Caco-2 (cell line): Measurements from ENCODE around the gene GPR17. TPM values are rescaled to one million over a fixed set of nuclear protein-coding genes. Genes with fewer than 3 reads are reported as not detected.

Source experiments
- BruUV-seq: library from RNA; stranded (reverse); fragments of 400-500 nt; replicated peaks from 2 replicates; lab custom pipeline; 2021; lab: Mats Ljungman, UMichigan
- CTCF ChIA-PET: fragments of 300-600 bp; sonication (Branson Sonifier 250); formaldehyde crosslinking; loops from one replicate; lab custom pipeline; 2022; ENCODE audit warnings: antibody characterized with exemption; lab: Charles Lee
- POLR2A ChIA-PET: fragments of 300-600 bp; sonication (Branson Sonifier 250); formaldehyde crosslinking; loops from one replicate; lab custom pipeline; 2022; ENCODE audit warnings: antibody characterized with exemption; lab: Charles Lee
- DNase-seq, 2 experiments: peaks; one replicate each; pipeline versions ENCODE4 v3.0.0 to v3.0.0-alpha.2; 2020 to 2022
- H3K27me3 ChIP-seq: replicated peaks from 2 replicates; pipeline ENCODE4 v1.6.0; 2011; ENCODE audit warnings: low read length; ENCODE audit not compliant: control insufficient read depth, insufficient read depth
- H3K36me3 ChIP-seq: 2 replicates; pipeline ENCODE4 v1.5.1; 2011; ENCODE audit warnings: low read length; ENCODE audit not compliant: control insufficient read depth, insufficient read depth
- H3K4me1 ChIP-seq: fragments of 250-450 bp; sonication (Bioruptor Pico); 2 replicates; pipeline ENCODE4 v1.5.1; 2020; ENCODE audit warnings: mild to moderate bottlenecking
- H3K4me3 ChIP-seq: 2 replicates; pipeline ENCODE4 v1.5.1; 2011; ENCODE audit warnings: low read depth, mild to moderate bottlenecking, control low read depth, low read length
- H3K9me3 ChIP-seq: fragments of 250-450 bp; sonication (Bioruptor Pico); 2 replicates; pipeline ENCODE4 v1.5.1; 2020; ENCODE audit warnings: mild to moderate bottlenecking, moderate library complexity
- H3K27ac Mint-ChIP-seq: one replicate; pipeline ENCODE4 v1.8.0; 2022; ENCODE audit warnings: mixed read lengths; ENCODE audit not compliant: unreplicated experiment
- H3K27me3 Mint-ChIP-seq: one replicate; pipeline ENCODE4 v1.8.0; 2022; ENCODE audit warnings: mixed read lengths; ENCODE audit not compliant: insufficient read depth, unreplicated experiment
- H3K36me3 Mint-ChIP-seq: one replicate; pipeline ENCODE4 v1.8.0; 2022; ENCODE audit warnings: mild to moderate bottlenecking, mixed read lengths; ENCODE audit not compliant: insufficient read depth, unreplicated experiment
- H3K4me1 Mint-ChIP-seq: one replicate; pipeline ENCODE4 v1.8.0; 2022; ENCODE audit warnings: low read depth, mixed read lengths; ENCODE audit not compliant: unreplicated experiment
- H3K4me3 Mint-ChIP-seq: one replicate; pipeline ENCODE4 v1.8.0; 2022; ENCODE audit warnings: mild to moderate bottlenecking, moderate library complexity, mixed read lengths; ENCODE audit not compliant: unreplicated experiment
- H3K9me3 Mint-ChIP-seq: one replicate; pipeline ENCODE4 v1.8.0; 2022; ENCODE audit warnings: mixed read lengths; ENCODE audit not compliant: unreplicated experiment
- intact Hi-C: fragments of 100-400 bp; cut with micrococcal nuclease; formaldehyde crosslinking; loops from one replicate; pipeline ENCODE4 v1.10.0; 2022; ENCODE audit not compliant: unreplicated experiment
- total RNA-seq: library from RNA; stranded (reverse); gene quantifications from 2 replicates; pipeline ENCODE4 v1.2.3, GENCODE V29; 2022
- TF ChIP-seq, protein P1 (sequence below), 2 experiments: fragments of 200-600 bp in 1 of 2; IDR thresholded peaks; 1 replicate in 1 of 2; 2 replicates in 1 of 2; pipeline versions ENCODE4 v1.5.1 to v1.8.0; 2011 to 2022; ENCODE audit warnings: antibody characterized with exemption in 1 of 2, control low read depth in 1 of 2, inconsistent platforms in 1 of 2, low read depth in 1 of 2, low read length in 1 of 2, mild to moderate bottlenecking in 1 of 2, moderate library complexity in 1 of 2; ENCODE audit not compliant: insufficient read depth in 1 of 2, severe bottlenecking in 1 of 2, unreplicated experiment in 1 of 2

GPR17 gene
- total RNA-seq, 1 experiment from 2014 or later: not detected

DNA sequence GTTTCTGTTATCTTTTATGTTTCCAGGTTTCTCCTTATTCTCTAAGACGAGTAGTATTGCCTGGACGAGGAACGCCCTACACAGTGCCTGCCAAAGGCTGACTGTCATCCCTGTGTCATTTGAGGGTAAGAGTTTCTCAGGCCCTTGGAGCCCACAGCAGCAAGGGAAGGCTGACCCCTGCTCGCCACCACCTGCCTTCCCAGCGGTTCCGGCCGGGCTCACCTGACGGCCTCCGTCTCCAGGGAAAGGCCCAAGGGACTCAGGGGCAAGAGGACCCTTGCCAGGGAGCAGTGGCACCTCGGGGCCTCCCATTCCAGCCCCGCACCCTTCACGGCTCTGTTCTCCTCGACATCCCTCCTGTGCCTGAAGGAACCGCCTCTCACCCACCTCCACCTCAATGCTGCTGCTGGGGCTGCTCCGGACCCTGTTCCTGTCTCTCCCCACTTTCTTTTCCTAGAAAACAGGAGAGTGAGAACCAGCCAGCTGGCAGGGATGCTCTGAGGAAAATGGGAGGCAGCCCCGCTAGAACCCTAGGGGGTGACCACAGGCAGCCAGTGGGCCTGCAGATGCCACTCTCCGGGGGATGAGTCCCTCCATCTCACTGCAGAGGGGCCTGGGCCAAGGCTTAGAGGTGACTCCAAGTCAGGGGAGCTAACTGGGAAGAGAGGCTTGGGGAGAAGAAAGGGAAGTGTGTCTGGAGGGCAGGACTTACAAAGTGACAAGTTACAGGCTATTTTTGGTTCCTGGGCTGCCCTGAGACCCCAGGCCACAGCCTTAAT lies 27.5 kb downstream of the GPR17 start:
- Histone ChIP-seq H3K4me1 (peaks cover 6% of the 10 kb centered on the region; the same call in 1 of the 2 replicates), H3K36me3 (no peaks in the 10 kb centered on the region), H3K9me3 (no peaks in the 10 kb centered on the region), H3K4me3 (no peak overlapping the region), H3K27me3 (peaks cover 1% of the 10 kb centered on the region; the same call in 1 of the 2 replicates)
- TF ChIP-seq, protein P1, sequence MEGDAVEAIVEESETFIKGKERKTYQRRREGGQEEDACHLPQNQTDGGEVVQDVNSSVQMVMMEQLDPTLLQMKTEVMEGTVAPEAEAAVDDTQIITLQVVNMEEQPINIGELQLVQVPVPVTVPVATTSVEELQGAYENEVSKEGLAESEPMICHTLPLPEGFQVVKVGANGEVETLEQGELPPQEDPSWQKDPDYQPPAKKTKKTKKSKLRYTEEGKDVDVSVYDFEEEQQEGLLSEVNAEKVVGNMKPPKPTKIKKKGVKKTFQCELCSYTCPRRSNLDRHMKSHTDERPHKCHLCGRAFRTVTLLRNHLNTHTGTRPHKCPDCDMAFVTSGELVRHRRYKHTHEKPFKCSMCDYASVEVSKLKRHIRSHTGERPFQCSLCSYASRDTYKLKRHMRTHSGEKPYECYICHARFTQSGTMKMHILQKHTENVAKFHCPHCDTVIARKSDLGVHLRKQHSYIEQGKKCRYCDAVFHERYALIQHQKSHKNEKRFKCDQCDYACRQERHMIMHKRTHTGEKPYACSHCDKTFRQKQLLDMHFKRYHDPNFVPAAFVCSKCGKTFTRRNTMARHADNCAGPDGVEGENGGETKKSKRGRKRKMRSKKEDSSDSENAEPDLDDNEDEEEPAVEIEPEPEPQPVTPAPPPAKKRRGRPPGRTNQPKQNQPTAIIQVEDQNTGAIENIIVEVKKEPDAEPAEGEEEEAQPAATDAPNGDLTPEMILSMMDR (IDR thresholded peaks at IDR 0.05; ENCODE audit: insufficient read depth in 1 of 2, low read depth in 1 of 2, low read length in 1 of 2, severe bottlenecking in 1 of 2, unreplicated experiment in 1 of 2): no peak
- POLR2A ChIA-PET: interaction anchor here (0.9 to 2.0 kb wide), 2 partner anchors 27 to 29 kb away, joined by 3 to 11 read pairs; no protein-coding TSS in a partner anchor
- BruUV-seq: no TSS peak
- Mint-ChIP-seq H3K27me3 (peaks cover 8% of the 10 kb centered on the region), H3K36me3 (no peaks in the 10 kb centered on the region), H3K4me1 (no peaks in the 10 kb centered on the region), H3K4me3 (peak overlapping the region; percentile 83), H3K9me3 (no peaks in the 10 kb centered on the region), H3K27ac (no peak overlapping the region)
- DNase-seq: no peak
- CTCF ChIA-PET: interaction anchor here (0.8 kb wide), 1 partner anchor 82 kb away, joined by 3 read pairs; no protein-coding TSS in a partner anchor
- intact Hi-C loops: no loop called here

DNA sequence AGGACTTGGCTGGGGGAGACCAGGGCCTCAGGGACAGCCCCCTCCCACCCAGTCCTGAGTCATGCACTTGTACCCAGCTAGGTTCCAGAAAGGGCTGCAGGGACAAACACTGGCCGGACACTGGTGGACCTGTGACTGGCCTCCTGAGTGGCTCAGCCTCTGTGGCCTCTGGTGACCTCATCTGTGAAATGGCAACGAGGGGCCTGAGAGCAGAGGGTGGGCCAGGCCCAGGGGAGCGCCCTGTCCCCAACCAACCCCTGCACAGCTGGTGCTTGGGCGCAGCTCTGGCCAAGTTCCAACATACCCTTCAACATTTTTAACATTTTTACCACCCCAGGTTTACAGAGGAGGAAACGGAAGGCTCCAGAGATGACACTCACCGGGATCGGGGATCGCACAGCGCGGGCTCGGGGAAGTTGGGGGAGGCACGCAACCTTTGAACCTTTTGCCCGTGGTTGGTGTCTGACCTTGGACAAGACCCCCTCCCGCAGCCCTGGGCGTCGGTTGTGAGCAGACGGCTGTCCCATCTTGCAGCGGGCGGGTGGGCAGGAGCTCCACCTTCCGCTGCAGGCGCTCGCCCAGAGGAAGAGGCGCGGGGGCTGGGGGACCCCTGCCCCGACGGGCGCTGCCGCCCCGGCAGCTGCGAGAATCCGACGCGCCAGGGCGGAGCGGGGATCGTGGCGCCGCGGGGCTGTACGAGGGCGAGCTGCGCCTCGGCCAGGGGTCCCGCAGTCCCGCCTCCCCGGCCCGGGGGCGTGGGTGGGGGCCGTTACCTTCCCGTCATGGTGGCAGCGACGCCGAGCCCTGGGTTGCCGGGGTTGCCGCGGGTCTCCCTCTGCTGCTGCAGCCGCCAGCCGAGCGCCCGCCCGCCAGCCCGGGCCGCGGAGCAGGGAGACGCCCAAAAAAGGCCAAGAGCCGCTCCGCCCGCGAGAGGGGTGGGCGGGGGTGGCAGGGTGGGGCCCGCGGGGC lies 28.6 kb downstream of the GPR17 start:
- Mint-ChIP-seq H3K27ac (no peak overlapping the region), H3K36me3 (no peaks in the 10 kb centered on the region), H3K9me3 (no peaks in the 10 kb centered on the region), H3K4me1 (no peaks in the 10 kb centered on the region), H3K27me3 (peaks cover 8% of the 10 kb centered on the region), H3K4me3 (peak overlapping the region; percentile 83)
- no peaks in the 10 kb centered on the region for H3K36me3 ChIP-seq
- ChIA-PET POLR2A (interaction anchor here (0.9 to 2.0 kb wide), 3 partner anchors 26 to 148 kb away, joined by 3 to 11 read pairs (median 11); partner anchors contain the start of gene IWS1), CTCF (interaction anchor here (0.6 to 2.0 kb wide), 6 partner anchors 9 to 477 kb away, joined by 3 to 23 read pairs (median 5); partner anchors contain the start of gene SFT2D3)
- peaks cover 6% of the 10 kb centered on the region; the same call in 1 of the 2 replicates for H3K4me1 ChIP-seq
- intact Hi-C loops: loop anchor here (1.0 kb wide), 2 partner anchors 25 to 83 kb away; no protein-coding TSS in a partner anchor
- peak; percentile 36 to 42 for DNase-seq
- TF ChIP-seq, protein P1 (IDR thresholded peaks at IDR 0.05; ENCODE audit: insufficient read depth in 1 of 2, low read depth in 1 of 2, low read length in 1 of 2, severe bottlenecking in 1 of 2, unreplicated experiment in 1 of 2): no peak
- H3K27me3 ChIP-seq: peaks cover 1% of the 10 kb centered on the region; the same call in 1 of the 2 replicates
- no TSS peak for BruUV-seq
- no peaks in the 10 kb centered on the region for H3K9me3 ChIP-seq
- peak overlapping the region; percentile 56 for H3K4me3 ChIP-seq
